PC-3 (cell line): ENCODE measurements around the gene CLDN20. TPM values are rescaled to one million over a fixed set of nuclear protein-coding genes. Genes with fewer than 3 reads are reported as not detected.

Source experiments
- total RNA-seq: library from RNA; depleted of rRNA; stranded (reverse); fragments of >200 nt; gene quantifications from 2 replicates; pipeline ENCODE4 v1.2.3, GENCODE V29; 2014; rRNA removed

The CLDN20 gene
- total RNA-seq, 1 experiment from 2014 or later: not detected

Other genes starting within 250 kb of the CLDN20 start
- 23.1 and 25.6 TPM in 2 replicates for gene TFB1M, start 50.5 kb downstream of the CLDN20 start, total RNA-seq
- gene NOX3, start 191.8 kb downstream of the CLDN20 start, total RNA-seq: not detected in 2 replicates